ENCODE data around the gene SOCS7.

The SOCS7 gene, protein sequence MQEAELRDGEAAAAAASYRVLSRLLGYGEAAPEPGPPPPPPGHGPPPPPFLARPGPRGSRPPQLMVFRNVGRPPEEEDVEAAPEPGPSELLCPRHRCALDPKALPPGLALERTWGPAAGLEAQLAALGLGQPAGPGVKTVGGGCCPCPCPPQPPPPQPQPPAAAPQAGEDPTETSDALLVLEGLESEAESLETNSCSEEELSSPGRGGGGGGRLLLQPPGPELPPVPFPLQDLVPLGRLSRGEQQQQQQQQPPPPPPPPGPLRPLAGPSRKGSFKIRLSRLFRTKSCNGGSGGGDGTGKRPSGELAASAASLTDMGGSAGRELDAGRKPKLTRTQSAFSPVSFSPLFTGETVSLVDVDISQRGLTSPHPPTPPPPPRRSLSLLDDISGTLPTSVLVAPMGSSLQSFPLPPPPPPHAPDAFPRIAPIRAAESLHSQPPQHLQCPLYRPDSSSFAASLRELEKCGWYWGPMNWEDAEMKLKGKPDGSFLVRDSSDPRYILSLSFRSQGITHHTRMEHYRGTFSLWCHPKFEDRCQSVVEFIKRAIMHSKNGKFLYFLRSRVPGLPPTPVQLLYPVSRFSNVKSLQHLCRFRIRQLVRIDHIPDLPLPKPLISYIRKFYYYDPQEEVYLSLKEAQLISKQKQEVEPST

DNA sequence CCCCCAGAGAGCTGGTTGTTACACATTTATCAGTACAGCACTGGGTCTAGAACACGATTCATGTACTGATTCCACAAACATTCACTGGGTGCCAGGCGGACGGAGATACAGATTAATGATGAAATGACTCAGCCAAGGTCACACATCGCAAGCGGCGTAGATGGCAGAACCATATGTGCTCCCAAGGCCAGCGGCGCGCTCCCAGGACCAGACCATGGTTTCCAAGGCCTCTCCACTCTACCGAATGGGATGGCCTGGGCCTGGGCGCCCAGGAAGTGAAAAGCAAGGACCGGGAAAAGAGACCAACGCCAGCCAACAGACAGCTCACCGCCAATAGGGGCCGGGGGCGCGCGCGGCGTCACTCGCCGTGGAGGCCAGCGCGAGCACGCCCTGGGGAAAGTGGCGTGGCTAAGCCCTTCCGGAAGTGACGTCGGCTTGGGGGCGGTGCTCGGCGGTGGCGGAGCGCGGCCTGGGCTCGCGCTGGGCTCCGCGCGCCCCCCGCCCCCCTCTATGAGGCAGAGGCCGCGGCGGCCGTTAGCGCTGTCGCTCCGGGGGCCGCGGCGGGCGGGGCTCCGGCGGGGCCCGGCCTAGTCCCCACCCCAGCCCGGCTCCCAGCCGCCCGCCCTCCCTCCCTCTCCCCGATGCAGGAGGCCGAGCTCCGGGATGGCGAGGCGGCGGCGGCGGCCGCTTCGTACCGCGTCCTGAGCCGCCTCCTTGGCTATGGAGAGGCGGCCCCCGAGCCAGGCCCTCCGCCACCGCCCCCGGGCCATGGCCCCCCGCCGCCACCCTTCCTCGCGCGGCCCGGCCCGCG is at the start of gene SOCS7:
TSS of gene SOCS7 (plus strand) at position 433 of the 811 bp plus-strand sequence. CDS start at position 642, 209 bp downstream.
- DNase-seq, result peak; percentile 93

DNA sequence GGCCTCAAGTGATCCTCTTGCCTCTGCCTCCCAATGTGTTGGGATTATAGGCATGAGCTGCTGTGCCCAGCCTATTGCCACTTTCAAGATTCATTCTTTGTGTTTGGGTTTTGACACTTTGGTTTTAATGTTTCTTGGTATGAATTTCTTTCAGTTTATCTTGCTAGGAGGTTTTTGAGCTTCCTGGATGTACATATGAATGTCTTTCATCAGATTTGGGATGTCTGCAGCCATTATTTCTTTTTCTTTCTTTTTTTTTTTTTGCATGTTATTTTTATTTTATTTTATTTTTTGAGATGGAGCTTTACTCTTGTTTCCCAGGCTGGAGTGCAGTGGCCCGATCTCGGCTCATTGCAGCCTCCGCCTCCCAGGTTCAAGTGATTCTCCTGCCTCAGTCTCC is 36.1 kb upstream of the SOCS7 start:
- DNase-seq, result no peak

DNA sequence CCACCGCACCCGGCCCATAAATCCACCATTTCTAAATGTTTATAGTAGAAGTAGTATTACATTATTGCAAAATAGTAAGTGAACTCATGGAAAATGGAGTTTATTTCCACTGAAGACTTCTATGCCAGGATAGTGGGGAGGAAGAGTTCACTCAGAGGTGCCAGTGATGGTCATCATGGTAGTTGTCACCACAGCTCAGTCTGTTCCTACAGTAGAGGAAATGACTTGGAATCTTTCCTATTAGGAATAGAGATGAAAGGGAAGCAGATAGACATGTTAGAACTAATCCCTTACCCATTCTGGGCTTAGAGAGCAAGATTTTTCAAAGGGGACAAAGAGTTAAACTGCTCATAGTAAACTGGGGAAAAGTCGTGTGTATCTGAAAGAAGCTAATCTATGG is 34.6 kb upstream of the SOCS7 start:
- DNase-seq, result no peak

DNA sequence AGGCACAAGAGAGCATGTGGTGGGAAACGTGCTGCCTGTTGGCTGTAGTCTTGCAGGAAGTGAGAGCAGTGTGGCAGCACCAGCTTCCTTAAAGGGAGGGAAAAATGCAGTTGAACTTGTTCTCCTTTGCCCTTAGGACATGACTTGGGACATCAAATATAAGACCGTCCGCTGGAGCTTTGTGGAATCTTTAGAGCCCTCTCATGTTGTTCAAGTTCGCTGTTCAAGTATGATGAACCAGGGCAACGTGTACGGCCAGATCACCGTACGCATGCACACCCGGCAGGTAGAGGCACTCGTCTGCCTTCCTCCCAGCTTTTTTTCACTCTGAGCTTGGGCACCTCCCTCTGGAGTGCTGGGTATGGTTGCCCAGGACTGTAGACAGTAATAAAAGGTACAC is 31.2 kb upstream of the SOCS7 start:
- no peak for DNase-seq

DNA sequence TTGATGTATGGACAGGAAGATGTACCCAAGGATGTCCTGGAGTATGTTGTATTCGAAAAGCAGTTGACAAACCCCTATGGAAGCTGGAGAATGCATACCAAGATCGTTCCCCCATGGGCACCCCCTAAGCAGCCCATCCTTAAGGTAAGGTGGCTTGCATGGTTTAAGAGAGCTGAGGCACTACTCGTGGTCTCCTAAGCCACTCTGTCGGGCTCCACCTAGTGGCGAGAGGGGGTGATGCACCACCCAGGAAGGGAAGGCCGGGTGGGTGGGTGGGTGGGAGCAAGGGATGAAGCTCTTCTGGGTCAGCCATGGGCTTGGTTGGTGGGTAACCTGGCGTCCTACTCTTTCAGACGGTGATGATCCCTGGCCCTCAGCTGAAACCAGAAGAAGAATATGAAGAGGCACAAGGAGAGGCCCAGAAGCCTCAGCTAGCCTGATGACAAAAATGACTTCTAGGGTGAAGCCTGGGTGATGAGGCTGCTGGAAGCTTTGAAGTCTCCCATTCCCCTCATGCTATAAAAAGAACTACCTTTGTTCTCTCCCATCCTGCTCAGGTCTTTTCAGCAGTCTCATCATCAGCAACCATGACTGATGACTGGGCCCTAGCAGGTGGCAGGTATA is 29.4 kb upstream of the SOCS7 start:
- DNase-seq, result peak; percentile 42

DNA sequence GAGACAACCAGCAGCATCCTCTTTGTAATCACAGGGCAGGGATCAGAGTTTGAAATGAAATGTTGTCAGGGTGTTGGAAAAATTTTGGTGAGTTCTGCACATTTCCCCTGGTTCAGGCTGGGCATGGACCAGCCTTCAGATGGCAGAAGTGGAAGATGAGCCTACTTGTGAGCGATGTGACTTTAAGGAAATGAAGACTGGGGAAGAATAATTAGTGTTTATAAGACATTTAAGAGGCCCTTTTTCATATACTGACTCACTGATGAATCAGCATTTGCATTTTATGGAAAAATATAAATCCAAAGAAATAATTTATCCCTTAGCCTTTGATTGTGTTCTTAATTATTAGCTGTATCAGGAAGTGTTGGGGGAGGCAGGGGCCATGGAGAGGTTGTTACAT is 28.7 kb upstream of the SOCS7 start:
- DNase-seq, result no peak

DNA sequence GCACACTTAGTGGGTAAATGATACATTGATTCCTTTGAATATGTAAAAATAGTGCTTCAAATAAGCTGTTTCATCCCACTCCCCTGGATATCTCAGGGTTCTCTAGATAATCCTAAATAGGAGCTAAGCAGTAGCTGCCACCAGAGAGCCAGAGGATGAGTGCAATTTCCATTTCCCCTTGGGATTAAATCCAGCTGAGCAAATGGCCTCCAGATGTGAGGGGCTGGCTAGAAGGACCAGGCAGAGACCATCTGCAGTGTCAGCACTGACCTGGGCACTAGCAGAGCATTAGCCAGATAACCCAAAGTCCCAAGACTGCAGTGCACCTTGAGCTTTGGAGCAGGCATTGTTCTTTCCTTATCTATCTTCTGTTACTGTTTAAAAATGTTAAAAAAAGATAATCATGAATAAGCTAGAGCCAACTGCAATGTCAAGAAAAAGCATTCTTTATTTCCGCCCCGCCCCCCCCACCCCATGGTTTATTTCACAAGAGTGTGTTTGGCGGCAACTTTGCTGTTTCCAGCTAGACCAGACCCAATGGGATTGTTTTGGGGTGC is 27.4 kb upstream of the SOCS7 start:
- no peak for DNase-seq

DNA sequence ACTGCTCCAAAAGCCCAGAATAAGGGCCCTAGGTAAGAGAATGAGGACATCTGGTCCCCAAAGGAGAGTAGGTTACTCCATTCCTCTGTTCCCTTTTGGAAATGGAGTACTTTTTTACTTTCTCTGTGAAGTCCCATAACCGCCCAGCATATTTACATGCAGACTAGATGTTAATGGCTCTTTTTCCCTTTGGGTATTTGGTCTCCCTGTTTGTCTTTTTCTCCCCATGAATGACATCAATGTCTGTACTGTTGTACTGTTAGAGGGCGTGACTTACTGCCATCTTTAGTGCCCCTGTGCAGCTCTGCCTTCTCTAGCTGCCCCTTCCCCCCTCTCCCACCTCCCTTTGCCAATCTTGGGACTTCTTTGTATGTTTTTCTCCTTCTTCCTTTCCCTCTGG is 26.9 kb upstream of the SOCS7 start:
- no peak for DNase-seq

DNA sequence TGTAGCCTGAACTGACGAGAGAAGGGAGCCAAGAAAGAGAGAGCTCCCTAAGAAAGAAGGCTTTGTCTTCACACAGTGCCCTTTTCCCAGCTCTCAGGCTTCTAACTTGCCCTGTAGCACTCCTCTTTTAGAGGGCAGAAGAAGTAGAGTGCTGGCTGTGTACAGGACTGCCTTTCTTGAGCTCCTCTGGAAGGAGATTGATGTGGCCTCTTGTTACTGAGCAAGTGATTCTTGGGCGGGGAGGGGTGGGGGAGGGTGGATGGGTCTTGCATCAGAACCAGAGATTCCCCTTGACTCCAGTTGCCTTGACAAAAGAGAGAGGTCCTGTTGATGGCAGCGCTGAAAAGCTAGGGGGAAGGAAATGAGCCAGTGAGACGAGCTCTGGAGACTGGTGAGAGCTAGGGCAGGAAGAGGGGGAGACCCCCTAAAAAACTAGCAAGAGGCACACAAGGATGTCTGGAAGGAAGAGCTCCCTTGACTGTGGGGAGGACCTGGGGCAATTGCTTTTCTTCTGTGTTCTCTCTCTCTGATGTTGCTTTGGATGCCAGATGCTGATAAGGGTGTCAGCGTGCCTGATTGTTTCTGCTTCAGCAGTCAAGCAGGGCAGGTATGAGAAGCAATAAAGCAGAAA is 26.3 kb upstream of the SOCS7 start:
- DNase-seq, result no peak

DNA sequence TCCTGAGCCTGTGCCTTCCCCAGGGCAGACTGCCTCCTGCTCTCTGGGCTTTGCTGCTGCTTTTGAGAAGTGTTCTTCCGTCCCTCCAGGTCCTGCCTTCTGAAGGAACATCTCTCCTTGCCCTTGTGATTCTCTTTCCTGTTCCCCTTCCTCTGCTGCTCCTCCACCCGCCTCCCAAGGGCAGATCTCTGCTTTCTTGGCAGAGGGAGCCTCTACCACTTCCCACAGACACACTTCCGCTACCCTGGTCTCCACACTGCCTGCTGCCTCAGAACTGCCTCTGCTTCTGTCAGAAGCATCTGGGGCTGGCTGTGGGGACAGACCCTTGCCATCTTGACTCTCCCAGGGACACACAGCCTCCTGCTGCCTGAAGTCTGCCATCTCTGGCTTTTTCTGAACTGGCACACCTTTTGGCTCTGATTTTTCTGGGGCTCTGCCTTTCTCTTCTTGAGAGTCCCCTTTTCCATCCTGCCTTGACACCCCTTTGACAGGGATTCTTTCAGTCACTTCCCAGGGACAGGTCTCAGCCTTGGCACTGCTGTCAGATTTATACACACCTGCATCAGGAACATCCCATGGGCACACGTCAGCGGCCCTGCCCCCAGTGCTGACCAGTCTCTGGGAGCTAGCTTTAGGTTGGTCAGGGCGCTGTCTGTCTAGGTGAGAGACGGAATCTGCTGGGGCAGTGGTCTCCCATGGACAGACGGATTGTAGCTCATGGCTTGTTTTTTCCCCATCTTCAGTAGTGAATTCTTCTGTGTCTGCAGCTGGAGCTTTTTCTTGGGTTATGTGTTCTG is 24.4 kb upstream of the SOCS7 start:
- DNase-seq, result no peak

DNA sequence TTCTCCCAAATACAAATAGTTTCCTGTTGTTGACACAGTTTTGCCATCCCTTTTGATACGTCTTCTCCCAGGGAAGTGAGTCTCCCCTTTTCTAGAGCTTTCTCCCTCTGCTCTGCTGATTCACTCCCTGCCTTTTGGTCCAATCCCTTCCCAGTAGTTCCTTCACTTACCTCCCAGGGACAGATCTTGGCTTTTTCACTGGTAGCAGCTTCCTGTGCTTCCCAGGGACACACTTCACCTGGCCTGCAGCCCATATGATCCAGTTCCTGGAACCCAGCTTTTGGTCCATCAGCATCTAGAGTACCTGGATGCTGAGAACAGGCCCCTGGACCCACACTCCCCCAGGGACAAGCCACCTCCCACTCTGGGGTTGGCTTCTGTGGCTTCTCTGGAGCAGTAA is 23.7 kb upstream of the SOCS7 start:
- DNase-seq, result no peak

DNA sequence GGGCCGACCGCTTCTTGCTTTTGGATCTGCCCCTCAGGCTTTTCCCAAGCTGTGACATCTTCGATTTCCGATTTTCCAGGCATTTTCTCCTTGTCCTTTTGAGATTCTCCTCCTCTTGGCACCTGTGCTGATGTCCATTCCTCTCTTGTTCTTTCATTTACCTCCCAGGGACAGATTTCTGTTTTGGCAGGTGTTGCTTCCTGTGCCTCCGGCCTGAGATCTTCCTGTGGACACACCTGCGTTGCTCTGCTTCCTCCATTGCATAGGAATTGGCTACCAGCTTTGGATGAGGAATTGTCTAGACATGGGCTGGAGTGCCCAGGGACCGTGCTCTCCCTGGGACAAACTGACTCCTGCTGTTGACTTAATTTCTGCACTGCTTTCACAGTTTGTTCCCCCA is 23.0 kb upstream of the SOCS7 start:
- DNase-seq, result no peak

DNA sequence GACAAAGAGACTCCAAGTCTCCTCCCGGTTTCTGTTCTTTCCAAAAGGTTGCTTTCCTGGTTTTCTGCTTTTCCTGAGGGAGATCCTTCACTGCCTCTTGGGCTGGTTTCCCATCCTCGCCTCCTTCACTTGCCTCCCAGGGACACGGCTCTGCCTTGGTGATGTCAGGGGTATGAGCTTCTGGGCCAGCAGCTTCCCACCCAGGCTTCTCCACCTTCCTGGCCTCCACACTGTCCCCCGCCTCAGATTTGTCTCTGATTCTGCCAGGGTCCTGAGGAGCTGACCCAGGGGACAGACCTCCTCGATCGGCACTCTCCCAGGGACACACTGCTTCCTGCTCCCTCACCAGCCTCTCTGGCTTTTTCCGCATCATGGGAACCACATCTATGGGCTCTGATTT is 22.4 kb upstream of the SOCS7 start:
- DNase-seq, result no peak

DNA sequence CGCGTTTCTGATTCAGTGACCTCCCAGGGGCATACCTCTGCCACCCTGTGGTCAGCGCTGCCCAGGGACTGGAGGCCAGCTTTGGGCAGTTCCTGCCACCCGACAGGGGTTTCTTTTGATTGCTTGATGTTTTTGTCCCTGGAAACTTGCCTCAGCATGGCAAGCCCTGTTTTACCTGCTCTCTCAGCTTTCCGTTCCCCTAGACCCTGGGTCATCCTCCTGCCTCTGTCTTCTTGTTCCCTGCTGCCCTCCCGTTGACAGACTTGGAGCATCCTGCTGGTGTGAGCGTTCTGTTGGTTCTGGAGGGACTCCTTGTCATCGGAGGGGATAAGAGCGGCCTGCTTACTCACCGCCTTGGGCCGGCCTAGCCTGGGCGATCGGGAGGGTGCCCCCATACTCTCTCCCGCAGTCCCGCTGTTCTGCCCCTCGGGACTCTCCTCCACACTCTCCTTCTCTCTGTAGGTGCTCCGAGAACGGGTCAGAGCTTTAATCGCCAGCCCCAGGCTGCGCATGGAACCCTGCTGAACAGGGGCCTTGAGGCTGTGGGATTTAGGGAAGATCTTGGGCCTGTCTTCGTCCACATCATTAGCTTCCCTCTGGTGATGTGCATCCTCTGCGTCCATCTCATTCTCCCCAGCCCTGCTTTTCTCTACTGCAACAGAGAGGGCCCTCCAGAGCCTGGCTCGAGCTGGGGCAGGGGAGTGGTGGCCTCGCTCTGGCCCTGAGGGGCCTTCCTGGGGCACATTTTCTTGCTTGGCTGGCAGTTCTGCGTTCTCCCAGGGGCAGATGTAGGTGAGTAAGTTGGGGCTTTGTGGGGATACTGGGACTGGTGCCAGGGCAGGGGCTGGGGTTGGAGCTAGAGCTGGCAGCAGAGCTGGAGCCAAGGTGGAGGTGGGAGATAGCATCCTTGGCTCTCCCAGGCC is 21.6 kb upstream of the SOCS7 start:
- no peak for DNase-seq

DNA sequence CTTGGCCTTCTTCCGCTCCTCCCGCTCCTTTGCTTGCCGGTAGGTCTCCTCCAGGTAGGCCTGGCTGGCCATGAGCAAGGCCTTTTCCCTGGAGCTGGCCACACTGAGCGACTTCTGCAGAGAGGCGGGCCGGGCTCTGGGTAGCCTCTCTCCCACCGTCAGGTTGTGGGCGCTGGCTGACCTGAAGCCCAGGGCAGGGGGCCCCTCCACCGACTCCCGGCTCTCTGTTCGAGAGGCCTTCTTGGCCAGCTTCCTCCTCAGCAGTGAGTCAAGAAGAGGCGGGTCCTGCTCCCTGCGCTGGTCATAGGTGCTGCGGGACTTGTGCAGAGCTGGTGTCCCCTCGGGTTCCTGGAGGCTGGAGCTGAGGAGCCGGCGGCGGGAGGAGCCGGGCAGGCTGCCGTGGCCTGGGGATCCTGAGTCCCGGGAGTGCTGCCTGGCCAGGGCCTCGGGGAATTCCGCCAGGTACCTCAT is 20.7 kb upstream of the SOCS7 start:
- no peak for DNase-seq

DNA sequence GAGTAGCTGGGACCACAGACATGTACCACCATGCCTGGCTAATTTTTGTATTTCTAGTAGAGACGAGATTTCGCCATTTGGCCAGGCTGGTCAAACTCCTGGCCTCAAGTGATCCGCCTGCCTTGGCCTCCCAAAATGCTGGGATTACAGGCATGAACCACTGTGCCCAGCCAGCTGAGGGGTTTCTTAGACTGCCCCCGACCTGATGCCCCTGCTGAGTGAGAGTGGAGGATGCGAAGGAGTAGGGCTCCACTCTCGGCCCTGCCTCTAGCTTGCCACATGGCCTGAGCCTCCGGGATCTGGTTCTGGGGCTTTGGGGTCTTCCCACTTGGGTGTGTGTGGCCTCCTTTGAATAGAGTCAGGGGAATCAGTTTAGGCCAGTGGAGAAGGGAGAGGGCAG is 18.9 kb upstream of the SOCS7 start:
- DNase-seq, result no peak

DNA sequence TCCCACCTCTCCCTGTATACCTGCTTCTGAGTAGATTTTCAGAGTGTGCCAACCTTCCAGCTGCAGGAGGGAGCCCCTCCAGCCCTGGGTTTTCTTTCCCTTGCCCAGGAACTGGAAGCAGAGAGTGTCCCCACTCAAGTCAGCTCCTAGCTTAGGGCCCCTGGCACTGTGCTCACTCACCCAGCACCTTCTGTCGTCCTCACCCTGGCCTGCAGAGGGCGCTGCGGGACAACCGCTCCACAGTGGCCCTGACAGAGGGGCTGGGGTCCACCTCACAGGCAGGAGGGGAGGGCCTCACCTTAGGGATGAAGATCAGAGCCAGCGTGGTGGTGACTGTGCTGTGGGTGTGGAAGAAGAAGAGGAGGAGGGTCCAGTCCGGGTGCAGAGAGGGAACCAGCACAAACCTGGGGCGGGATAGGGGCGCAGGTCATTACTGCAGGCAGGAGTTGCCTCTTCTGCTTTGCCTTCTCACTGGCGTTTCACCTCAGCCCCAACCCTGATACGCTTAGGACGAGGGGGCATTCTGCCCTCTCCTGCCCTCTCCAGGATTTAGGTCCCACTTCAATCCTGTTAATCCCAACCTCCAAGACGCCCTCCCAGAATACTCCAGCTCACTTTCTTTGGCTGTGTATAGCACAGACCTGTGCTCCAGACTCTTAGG is 17.9 kb upstream of the SOCS7 start:
- DNase-seq, result peak; percentile 7

DNA sequence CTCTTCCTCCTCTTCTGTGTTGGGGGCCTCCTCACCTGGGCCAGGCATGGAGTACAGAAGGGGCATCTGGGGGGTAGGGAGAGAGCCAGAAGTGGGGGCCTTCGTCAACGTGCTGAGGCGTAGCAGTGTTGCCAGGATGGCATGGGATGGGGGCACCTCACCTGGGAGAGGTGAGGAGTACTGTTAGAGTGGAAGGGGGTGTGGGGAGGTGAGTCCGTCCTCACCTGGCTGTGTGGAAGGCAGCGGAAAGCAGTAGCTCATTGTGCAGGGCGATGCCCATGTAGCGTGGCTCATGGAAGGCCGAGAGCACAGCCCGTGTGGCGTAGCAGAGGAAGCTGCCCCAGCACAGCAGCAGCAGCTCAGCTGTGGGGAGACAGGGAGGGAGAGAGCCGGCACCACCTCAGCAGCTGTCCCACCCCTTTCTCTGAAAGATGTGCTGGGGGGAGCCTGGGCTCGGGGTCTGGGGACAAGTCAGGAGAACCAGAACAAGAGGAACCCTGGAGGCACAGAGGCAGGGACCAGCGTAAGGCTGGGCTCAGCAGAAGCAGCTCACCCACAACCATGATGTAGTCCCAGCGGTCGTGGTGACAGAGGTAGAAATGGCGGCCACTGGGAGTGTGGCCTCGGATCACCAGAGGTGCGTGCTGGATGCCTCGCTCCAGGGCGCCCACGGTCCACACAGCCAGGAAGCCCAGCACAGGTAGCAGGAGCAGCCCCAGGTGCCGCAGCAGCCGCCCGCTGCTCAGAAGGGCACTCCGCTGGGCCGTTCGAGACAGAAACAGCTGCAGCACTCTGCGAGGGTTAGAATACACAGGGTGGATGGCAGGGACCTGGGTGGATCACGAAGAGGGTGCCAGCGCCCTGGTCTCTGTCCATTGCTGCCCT is 16.9 kb upstream of the SOCS7 start:
- no peak for DNase-seq

DNA sequence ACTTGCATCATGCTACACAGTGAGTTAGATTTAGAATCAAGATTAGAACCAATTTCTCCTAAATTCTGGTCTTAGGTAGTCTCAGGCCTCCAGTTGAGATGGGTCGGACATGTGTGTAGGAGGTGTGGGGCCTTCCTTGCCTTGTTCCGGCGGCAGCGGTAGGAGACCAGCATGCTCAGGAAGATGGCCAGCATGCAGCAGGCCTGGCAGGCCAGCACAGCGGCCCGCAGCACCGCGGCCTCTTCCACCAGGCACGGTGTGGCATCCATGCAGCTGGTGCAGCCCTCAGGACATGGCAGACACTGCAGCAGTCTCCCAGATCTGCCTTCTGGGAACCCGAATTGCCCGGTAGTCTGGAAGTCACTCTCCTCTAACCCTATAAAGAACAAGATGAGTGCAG is 14.8 kb upstream of the SOCS7 start:
- no peak for DNase-seq
